HG03457 (cell line): ENCODE data around the gene ARL2.

Experiments
- ATAC-seq: cut with Tn5 transposase; IDR thresholded peaks from one replicate; pipeline ENCODE4 v1.9.1; 2021; ENCODE audit warnings: moderate number of reproducible peaks; ENCODE audit not compliant: unreplicated experiment

ARL2 gene

GRCh38 chr11:65045061-65045460 is 31.1 kb downstream of the ARL2 start:
- ATAC-seq, result no peak

GRCh38 chr11:65045728-65046127 is 31.8 kb downstream of the ARL2 start:
- no peak for ATAC-seq

- no peak for ATAC-seq
Observed at GRCh38 chr11:65047581-65048422, 33.8 kb downstream of the ARL2 start.

GRCh38 chr11:65051398-65051858 is 37.5 kb downstream of the ARL2 start:
- ATAC-seq, result no peak

GRCh38 chr11:65053827-65054508 is 40.0 kb downstream of the ARL2 start:
- no peak for ATAC-seq

GRCh38 chr11:65055538-65055937 is 41.6 kb downstream of the ARL2 start:
- no peak for ATAC-seq

GRCh38 chr11:65056999-65057398 is 43.0 kb downstream of the ARL2 start:
- no peak for ATAC-seq

GRCh38 chr11:65057526-65057925 is 43.6 kb downstream of the ARL2 start:
- no peak for ATAC-seq

GRCh38 chr11:65058012-65058411 is 44.1 kb downstream of the ARL2 start:
- ATAC-seq, result no peak

- no peak for ATAC-seq
Observed at GRCh38 chr11:65058419-65059054, 44.6 kb downstream of the ARL2 start, which contains the start of gene NAALADL1. Gene NAALADL1 (minus strand): TSS chr11:65058553. CDS start chr11:65058521, 32 bp downstream.

GRCh38 chr11:65059523-65059922 is 45.6 kb downstream of the ARL2 start:
- ATAC-seq, result no peak

GRCh38 chr11:65059959-65060824 is 46.2 kb downstream of the ARL2 start:
- ATAC-seq, result no peak

- no peak for ATAC-seq
Observed at GRCh38 chr11:65060913-65061408, 47.0 kb downstream of the ARL2 start.

- no peak for ATAC-seq
Observed at GRCh38 chr11:65063532-65063931, 49.6 kb downstream of the ARL2 start.

GRCh38 chr11:65064847-65065240 is 50.9 kb downstream of the ARL2 start:
- no peak for ATAC-seq

GRCh38 chr11:65065851-65066250 is 51.9 kb downstream of the ARL2 start:
- no peak for ATAC-seq

- ATAC-seq, result no peak
Observed at GRCh38 chr11:65066315-65066714, 52.4 kb downstream of the ARL2 start.

GRCh38 chr11:65066805-65067291 is 52.9 kb downstream of the ARL2 start:
- ATAC-seq, result no peak

- ATAC-seq, result no peak
Observed at GRCh38 chr11:65067446-65067845, 53.5 kb downstream of the ARL2 start.

- no peak for ATAC-seq
Observed at GRCh38 chr11:65069217-65069616, 55.3 kb downstream of the ARL2 start.
